ENCODE data around the gene ANKRD39.
"Not testable (repeated sequence)": the region's sequence is repeated elsewhere in the genome, so short reads cannot be mapped to it uniquely, and the experiment has no call there.

The ANKRD39 gene

GRCh38 chr2:96857667-96858372 is at the start of gene ANKRD39:
TSS of gene ANKRD39 (minus strand) at chr2:96858016. CDS start at chr2:96857987, 29 bp downstream.
- DNase-seq, result peak; percentile 98

GRCh38 chr2:96906729-96907114 is 48.9 kb upstream of the ANKRD39 start:
- DNase-seq, result no peak

DNA sequence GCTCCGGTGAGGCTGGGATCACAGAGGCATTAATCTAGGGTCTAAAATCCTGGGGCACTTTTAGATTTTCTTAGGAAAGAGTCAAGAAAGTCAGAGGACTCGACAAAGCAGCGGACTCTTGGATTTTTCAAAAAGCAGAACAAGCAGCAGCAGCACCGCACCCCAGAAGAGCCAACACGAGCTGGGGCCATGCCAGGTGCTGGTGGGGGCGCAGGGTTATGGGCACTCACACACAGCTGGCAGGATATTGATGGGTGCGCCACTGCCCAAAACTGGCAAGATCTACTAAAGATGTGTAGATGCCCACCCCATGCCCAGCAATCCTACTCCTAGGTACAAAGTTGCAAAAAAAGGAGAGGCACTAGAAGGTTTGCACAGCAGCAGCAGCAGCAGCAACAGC is 46.0 kb upstream of the ANKRD39 start:
- DNase-seq, result no peak

- no peak for DNase-seq
Observed at GRCh38 chr2:96903318-96903717, 45.5 kb upstream of the ANKRD39 start.

DNA sequence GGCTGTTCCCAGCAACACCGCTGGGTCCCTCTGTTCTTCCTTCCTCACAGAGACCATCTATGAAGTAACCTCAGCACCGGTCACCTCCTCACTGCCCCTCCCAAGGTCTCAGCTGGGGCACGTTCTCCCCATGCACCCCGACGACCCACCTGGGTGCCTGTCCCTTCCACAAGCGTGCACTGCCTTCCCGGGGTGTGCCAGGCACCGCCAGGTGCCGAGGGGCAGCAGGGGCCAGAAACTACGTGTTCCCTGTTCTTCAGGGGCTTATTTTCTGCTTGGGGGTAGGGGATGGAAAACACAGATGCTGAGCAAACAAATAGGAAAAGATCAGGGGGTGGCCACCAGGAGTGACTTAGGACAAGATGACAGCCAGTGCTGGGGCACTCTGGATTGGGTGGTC is 42.4 kb upstream of the ANKRD39 start:
- no peak for DNase-seq

DNA sequence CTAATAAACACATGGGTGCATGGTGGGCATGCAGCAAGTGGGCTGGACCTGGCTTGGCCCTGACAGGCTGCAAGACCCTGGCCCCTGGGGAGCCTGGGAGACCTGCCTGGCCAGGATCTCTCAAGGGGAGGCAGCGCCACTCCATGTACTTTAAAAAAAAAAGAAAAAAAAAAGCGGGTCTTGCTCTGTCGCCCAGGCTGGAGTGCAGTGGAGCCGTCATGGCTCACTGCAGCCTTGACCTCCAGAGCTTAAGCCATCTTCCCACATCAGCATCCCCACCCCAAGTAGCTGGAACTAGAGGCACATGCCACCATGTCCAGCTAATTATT is 41.6 kb upstream of the ANKRD39 start:
- DNase-seq, result no peak

DNA sequence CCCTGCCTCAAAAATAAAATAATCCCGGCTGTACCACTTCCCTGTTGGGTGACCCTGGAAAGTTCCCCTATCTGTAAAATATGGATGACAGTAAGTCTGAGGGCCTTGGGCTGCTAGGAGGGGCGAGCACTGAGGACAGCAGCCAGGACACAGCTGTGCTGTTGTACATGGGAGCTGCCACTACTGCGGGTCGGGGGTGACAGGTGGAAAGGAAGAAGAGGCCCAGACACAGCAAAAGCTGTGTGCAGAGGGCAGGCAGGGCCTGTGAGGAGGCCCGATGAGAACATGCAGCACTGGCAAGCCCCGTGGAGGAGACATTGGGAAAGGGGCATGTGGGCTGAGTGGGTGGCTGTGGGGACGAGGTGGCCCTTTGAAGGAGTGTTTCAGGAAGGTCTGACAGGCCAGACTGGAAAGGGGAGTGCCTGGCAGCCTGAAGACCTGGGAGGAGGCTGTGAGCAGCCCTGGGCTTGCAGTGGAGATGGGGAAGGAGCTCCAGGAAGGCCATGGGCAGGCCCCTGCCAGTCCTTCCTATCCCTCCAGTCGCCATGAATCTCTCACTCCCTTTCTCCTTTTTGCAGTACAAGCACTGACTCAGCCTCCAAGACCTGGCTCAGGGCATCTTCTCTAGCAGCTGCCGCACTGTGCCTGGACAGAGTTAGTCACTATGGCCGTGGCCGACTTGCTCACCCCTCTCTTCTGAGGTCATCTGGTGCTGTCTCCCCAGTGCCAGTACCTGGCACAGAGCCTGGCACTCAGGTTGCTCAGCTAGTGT is 41.0 kb upstream of the ANKRD39 start:
- no peak for DNase-seq

- no peak for DNase-seq
Observed at GRCh38 chr2:96898135-96898505, 40.3 kb upstream of the ANKRD39 start.

- no peak for DNase-seq
Observed at GRCh38 chr2:96897491-96898134, 39.8 kb upstream of the ANKRD39 start.

DNA sequence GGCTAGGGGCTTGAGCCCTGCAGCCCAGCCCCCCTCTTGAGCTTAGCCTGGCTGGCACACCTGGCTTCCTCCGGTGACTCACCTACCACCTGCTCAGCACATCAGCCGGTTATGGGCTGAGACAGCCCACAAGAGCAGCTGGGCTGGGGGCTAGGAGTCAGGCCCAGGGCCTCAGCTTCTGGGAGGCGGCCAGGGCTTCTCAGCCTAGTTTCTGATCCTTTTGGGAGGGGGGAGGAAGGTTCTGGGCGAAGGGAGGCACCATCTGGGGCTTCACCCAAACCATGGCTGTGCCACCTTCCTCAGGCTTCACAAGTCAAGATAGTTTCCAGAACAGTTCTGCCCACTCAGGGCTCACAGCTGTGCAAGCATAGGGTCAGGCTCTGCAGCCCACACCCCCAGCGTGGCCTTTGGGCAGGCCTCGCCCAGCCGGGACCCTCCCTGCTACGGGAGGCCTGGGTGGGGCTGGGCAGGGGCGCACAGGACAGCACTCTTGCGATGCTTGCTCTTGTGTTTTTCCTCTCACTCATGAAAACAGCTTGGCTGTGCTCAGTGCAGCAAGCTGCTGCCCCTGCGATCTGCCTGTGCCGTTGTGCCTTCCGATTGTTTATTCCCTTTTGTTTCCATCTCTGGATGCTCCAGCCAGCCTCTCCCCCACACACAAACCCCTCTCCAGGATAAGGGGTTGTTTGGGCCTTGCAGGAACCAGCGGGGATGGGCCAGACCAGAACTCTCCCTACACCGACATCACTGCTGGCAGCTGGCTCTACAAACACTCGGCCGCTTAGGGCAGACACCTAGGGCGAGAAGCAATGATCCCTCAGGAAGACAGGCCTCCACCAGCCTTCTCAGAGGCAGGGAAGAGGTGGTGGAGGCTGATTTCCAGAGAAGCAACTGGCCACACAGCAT is 38.2 kb upstream of the ANKRD39 start:
- DNase-seq, result no peak

DNA sequence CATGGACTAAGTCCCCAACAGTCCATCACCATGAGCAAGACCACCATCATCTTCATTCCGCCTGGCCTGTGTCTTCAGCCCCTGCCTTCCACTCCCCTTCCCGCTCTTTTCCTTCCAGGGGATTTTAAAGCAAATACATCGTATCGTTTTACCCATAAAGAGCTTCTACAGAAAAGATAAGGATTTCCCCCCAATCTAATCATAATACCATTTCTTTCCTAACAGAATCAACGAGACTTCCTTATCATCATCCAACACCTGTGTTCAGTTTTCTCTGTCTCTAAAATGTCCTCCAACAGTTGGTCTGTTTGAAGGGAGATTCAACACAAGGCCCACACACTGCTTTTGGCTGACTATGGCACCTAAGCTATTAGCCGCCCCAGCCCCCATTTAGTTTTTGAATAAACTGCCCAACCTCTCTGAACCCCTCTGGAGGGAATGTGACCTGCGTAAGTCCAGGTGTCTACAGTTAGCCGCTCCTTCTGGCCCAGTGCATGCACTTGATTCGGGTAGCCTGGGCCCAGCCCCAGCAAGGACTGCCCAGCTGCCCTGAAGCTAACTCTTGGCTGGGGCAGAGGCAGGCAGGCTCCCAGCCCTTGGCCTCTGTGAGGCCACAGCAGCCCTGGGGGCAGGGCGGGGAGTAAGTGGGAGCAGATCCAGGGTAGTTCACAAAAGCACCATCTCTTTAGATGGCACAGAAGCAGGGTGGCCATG is 37.4 kb upstream of the ANKRD39 start:
- no peak for DNase-seq

- DNase-seq, result no peak
Observed at GRCh38 chr2:96894151-96894531, 36.3 kb upstream of the ANKRD39 start.

DNA sequence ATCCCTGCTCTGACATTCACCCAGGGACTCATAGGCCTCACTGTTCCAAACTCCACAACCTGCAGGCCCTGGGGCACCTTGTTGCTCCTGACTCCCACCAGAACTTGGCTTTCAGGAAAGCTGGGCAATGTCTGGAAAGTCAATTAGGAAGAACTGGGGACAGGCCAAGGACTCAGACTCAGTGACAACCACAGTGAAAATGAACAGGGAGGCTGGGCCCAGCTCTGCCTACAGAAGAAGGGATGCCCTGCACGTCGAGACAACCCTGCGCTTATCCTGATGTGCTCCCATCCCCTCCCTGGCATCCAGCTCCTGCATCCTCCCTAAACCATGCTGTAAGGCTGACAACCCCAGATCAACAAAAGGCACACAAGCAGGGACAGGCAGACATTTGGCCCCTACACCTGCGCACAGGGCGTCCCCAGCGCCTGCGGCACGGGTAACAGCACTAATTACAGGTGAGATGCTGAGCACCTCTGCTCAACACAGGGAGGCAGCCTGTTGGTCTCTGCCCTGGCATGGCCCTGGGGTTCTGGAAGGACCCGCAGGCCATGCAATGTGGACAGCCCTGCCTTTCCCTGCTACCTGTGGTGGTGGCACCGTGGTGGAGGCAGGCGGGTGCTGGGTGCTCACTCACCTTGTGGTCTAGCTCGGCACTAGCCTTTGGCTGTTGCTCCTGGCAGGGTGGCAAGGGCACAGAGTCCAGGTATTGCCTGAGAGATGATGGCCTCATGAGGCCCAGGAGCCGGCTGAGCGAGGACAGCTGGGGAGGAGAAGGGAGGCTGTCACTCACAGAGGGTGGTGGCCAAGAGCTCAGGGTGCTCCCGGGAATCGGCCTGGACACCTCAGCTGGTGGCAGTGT is 35.7 kb upstream of the ANKRD39 start:
- no peak for DNase-seq

DNA sequence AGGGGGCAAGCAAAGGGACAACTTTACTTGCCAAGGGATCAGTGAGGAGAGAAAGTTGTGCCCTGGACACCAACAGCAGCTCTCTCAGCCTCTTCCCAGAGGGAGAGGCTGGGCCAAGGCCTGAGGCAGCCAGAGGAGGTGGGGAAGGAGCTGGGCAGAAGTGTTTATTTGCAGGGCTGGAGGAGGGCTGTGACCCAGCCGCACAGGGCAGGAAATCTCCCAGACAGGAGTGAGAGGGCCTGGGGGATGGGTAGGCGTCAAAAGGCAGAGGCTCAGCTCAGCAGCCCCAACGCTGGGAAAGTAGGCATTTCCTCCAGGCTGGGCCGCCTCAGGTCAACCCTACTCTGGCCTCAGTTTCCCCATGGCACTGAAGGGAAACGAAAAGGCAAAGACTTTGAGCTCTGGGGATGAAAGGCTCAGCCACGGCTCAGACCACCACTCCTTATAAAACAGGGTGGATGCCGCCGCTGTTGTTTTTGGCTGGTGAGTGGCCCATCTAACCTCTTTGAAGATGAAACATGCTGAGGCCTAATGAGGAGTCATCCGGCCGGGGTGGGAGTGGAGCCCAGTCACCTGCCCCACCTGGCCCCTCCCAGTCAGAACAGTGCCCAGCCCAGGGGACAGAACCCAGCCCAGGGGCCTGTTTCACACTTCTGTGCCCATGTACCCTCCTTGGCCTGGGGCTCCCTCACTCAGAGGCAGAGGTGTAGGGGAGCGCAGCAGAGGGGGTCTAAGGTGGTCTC is 33.9 kb upstream of the ANKRD39 start:
- DNase-seq, result no peak

- no peak for DNase-seq
Observed at GRCh38 chr2:96890726-96891385, 33.0 kb upstream of the ANKRD39 start.

GRCh38 chr2:96890252-96890651 is 32.4 kb upstream of the ANKRD39 start:
- no peak for DNase-seq

DNA sequence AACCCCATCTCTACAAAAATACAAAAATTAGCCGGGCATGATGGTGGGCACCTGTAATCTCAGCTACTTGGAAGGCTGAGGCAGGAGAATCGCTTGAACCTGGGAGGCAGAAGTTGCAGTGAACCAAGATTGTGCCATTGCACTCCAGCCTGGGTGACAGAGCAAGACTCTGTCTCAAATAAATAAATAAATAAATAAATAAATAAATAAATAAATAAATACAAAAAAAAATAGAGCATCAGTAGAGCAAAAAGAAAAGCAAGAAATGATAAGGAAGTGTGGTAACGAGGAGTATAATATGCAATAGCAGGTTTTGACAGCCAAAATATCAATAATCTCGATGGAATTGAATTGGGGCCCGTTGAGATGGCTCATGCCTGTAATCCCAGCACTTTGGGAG is 31.7 kb upstream of the ANKRD39 start:
- not testable (repeated sequence) for DNase-seq

DNA sequence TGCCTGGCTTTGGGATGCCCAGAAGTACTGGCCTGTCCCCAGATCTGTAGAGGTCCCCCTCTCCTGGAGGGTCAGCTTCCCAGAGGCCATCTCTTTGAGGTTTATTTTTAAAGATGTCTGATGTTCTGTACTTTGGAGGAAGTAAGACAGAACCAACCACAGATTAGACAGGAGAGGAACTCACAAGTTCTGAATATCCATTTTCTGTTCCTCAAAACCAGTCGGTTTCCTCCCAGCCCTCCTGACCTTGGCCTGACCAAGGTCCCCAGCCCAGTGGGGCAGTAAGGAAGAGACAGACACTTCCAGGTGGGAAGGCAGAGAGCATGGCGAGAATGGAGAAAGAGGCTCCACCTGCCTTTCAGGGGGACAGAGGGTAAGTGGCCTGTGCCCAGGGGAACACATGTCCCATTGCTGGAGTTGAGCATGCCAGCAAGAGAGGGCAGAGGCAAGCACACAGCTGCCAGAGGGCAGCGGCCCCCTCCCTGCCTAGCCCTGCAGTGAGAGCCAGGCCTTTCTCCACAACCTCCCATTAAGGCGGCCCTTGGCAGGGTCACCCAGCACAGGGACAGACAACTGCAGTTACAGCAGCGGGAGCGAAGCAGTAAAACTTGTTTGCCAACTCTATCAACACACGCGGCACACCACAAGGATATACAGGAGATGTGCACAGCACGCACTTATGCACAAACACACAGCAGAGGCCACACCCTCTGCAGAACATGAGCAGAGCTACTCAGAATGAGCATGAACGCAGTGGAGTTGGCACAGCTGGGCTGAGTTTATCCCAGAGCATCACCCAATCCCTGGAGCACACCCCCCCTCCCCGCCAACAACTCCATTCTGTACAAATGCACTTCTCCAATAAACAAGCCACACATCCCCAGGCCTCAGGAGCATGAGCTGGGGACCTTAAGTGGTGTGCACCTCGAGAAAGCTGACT is 30.5 kb upstream of the ANKRD39 start:
- DNase-seq, result no peak

GRCh38 chr2:96887493-96888012 is 29.7 kb upstream of the ANKRD39 start:
- DNase-seq, result no peak

Measured in activated CD4-positive, alpha-beta T cell treated with anti-CD3 and anti-CD28 coated beads, Interleukin-2, amount 50 U/mL, for 48 hours (primary cell).